HG03558 (cell line): ENCODE measurements around the gene FXR2.
A peak's percentile ranks its signal among the peaks of the same experiment; 100 is the strongest.

Experiments
- ATAC-seq: cut with Tn5 transposase; IDR thresholded peaks from one replicate; pipeline ENCODE4 v1.9.1; 2021; ENCODE audit warnings: moderate number of reproducible peaks; ENCODE audit not compliant: unreplicated experiment; ENCODE audit errors: extremely low read depth

FXR2 gene

GRCh38 chr17:7573324-7574080 lies 41.2 kb downstream of the FXR2 start:
- no peak for ATAC-seq

- ATAC-seq: peak; percentile 76
Observed at GRCh38 chr17:7572588-7573323, 41.9 kb downstream of the FXR2 start.

- no peak for ATAC-seq
Observed at GRCh38 chr17:7572338-7572587, 42.4 kb downstream of the FXR2 start.

GRCh38 chr17:7570351-7570750 lies 44.3 kb downstream of the FXR2 start:
- ATAC-seq: no peak

- no peak for ATAC-seq
Observed at GRCh38 chr17:7569571-7569970, 45.1 kb downstream of the FXR2 start.

GRCh38 chr17:7563115-7563869 lies 51.4 kb downstream of the FXR2 start:
- ATAC-seq: no peak

DNA sequence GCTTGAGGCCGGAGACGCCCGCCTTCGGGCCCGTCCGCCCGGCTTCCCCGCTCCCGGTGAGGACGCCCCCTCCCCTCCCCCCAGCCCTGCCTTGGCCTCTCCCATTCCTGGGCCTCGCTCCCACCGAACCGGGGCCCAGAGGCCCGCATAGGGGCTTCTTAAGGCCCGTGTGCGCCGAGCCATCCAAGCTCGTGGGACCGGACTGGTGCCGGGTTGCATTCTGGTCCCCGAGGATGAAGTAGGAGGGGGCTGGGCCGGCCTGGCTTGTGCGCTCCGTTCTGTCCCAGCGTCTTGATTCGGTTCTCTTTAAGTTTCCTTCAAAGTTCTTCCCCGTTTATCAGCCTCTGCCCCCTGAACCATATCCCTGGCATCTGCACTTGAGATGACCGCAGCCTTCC lies 52.5 kb downstream of the FXR2 start:
- no peak for ATAC-seq

DNA sequence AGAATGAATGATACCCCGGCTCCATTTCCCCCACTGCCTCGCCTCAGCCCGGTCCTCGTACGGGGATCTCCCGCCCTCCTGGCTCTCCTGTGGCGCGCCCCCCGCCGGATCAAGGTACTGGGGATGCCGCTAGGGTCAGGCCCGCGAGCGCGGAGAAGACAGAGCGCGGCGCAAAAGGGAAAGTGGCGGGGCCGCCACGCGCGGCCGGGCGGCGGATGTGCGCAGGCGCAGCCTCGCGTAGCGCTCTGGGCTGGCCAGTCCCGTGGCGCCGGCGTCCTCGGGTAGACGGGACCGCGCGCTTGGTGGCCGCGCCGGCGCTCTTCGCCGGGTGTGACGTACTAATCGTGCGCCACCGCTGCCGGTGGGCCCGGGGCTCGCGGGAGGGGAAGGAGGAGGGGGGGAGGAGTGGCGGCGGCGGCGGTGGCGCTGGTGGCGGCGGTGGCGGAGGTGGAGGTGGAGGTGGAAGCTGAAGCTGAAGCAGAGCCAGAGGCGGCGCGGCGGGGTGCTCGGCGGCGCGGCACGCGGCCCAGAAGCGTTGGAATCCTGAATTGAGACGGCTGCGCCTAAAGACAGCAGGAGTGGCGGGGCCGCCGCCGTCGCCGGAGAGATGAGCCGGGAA lies 53.0 kb downstream of the FXR2 start, which contains the start of gene SENP3:
SENP3 (plus strand) TSS at position 331 of the 619 bp plus-strand sequence. CDS start 1,158 bp downstream, outside the sequence.
- ATAC-seq: no peak

GRCh38 chr17:7561028-7561575 lies 53.6 kb downstream of the FXR2 start:
- ATAC-seq: no peak

DNA sequence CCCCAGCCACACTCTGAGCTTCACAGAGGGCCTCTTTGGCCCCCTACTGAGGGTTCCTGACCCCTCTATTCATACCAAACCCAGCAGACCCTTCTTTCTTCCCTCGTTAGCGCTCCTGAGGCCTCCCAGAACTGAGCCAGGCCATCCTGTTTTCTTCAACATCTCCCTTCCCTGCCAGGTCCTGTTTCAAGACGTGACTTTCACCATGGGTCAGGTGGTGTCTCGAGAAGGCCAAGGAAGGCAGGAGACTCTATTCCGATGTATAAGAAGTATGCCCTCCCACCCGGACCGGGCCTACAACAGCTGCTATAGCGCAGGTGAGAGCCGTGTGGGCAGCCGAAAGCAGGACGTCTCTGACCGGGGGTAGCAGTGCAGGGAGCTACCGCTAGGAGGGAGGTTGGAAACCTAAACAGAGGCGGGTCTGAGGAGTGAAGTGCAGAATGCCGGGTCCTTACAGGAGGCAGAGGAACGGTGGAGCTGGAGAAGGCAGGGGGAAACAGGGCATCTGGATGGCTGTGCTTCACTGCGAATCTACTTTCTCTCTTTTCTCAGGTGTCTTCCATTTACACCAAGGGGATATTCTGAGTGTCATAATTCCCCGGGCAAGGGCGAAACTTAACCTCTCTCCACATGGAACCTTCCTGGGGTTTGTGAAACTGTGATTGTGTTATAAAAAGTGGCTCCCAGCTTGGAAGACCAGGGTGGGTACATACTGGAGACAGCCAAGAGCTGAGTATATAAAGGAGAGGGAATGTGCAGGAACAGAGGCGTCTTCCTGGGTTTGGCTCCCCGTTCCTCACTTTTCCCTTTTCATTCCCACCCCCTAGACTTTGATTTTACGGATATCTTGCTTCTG lies 54.3 kb downstream of the FXR2 start:
- no peak for ATAC-seq

DNA sequence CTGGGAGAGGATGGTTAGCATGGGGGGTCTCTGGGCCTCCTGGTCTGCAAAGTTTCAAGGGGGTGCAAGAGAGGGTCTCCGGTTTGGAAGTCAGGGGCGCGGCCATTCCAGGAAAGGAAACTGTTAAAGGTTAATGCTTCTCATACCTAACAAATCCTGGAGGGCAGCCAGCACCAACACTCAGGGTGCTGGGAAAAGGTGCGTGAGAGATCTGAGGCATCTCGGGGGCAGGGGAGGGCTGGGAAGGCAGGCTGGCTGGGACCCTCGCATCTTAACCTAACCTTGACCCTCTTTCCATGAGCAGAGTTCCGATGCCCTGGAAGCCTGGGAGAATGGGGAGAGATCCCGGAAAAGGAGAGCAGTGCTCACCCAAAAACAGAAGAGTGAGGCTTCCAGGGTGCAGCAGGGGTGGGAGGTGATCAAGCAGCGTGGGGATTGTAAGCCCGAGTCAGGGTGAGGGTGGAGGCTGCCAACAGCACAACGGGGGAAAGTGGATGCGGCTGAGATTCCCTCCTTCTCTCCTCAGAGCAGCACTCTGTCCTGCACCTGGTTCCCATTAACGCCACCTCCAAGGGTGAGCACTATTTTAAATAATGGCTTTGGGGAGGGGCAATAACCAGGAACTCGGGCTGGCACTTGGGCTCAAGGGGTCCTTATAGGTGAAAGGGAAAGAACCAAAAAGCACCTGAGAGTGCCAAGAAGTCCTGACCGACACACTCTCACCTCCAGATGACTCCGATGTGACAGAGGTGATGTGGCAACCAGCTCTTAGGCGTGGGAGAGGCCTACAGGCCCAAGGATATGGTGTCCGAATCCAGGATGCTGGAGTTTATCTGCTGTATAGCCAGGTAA lies 55.2 kb downstream of the FXR2 start:
- ATAC-seq: no peak

- no peak for ATAC-seq
Observed at GRCh38 chr17:7558544-7559319, 56.0 kb downstream of the FXR2 start, which contains the start of gene TNFSF13. TNFSF13 (plus strand) TSS chr17:7558750; CDS start chr17:7559040, 290 bp downstream.

DNA sequence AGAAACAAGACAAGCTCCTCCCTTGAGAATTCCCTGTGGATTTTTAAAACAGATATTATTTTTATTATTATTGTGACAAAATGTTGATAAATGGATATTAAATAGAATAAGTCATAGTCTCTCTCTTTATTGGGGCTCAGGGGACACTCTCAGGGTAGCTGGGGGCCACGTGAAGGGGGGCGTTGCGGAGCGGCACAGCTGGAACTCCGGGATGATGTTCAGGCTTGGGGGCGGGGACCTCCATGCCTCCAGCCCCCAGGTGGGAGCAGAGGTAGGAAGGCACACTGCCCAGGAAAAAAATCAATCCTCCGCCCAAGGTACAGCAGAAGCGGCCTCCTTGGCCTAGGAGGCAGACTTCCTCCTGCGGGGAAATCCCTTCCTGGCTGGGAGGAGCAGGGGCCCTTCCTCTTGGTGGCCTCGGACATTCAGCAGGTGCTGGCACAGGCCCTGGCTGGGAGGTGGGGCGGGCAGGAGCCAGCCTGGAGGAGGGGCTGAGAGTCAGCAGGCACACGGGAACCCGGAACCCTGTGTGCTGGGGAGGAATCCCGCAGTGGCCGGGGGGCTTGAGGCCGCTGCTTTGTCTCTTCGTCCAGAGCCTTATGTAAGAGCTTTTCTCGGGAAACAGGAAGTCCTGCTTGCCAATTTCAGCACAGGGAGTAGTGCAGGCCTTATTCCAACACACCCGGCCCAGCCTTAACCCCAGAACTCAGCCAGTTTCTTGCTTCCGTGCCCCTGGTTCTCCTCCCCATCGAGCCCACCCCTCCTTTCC lies 56.7 kb downstream of the FXR2 start:
- no peak for ATAC-seq

- no peak for ATAC-seq
Observed at GRCh38 chr17:7557147-7557764, 57.4 kb downstream of the FXR2 start.

- ATAC-seq: no peak
Observed at GRCh38 chr17:7556627-7557026, 58.1 kb downstream of the FXR2 start.

DNA sequence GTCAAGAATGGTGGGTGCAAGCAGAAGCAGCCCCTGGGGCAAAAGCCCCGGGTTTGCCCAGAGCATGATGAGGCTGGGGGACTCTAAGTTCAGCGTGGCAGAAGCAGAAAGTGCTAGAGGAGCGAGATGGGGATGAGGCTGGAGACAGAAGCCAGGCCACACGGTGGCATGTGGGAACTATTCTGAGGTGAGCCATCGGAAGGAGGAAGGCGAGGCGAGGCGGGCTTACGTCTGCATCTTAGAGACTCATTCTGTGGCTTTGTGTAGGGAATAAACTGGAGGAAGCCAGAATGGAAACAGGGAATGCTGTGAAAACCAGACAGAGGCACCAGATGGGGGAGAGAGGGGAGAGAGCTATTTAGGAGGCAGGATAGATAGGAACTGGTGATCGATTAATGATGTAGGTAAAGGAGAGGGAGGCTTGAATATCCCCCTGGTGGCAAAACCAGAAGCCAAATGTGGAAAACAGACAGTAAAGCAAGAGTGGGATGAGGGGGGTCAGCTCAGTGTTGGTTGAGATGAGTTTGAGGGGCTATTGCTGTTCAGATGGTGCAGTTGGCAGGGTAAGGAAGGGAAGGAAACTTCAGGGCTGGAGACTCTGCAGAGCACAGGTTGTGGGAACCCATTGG lies 59.3 kb downstream of the FXR2 start:
- ATAC-seq: no peak
